Fibroblast of peridontal ligament (primary cell): ENCODE data around the gene FYCO1.

Experiments
- DNase-seq: peaks from one replicate; pipeline ENCODE4 v3.0.0-alpha.2; 2010; ENCODE audit errors: extremely low read depth

FYCO1 gene

GRCh38 chr3:45943207-45943846 is 52.3 kb downstream of the FYCO1 start, which contains the start of gene CXCR6:
TSS of gene CXCR6 (plus strand) at chr3:45943464. CDS start at chr3:45946482, 3,018 bp downstream.
- no peak for DNase-seq

GRCh38 chr3:45942051-45942825 is 53.4 kb downstream of the FYCO1 start:
- no peak for DNase-seq

- no peak for DNase-seq
These were observed 54.8 kb downstream of the FYCO1 start for GRCh38 chr3:45940781-45941365.

GRCh38 chr3:45940004-45940780 is 55.4 kb downstream of the FYCO1 start:
- DNase-seq: no peak

GRCh38 chr3:45939341-45939771 is 56.3 kb downstream of the FYCO1 start:
- no peak for DNase-seq

GRCh38 chr3:45938864-45939263 is 56.8 kb downstream of the FYCO1 start:
- peak; percentile 96 for DNase-seq

- DNase-seq: no peak
These were observed 57.6 kb downstream of the FYCO1 start for GRCh38 chr3:45938043-45938435.

- DNase-seq: no peak
These were observed 58.2 kb downstream of the FYCO1 start for GRCh38 chr3:45937206-45938042.

GRCh38 chr3:45936261-45936660 is 59.4 kb downstream of the FYCO1 start:
- no peak for DNase-seq

GRCh38 chr3:45933591-45933990 is 62.0 kb downstream of the FYCO1 start:
- no peak for DNase-seq

- no peak for DNase-seq
These were observed 63.5 kb downstream of the FYCO1 start for GRCh38 chr3:45932112-45932511.

- no peak for DNase-seq
These were observed 64.1 kb downstream of the FYCO1 start for GRCh38 chr3:45931496-45931895.

- DNase-seq: peak; percentile 22
These were observed 66.5 kb downstream of the FYCO1 start for GRCh38 chr3:45929042-45929679.

GRCh38 chr3:45927881-45928280 is 67.7 kb downstream of the FYCO1 start:
- DNase-seq: peak; percentile 84

GRCh38 chr3:45923755-45924154 is 71.9 kb downstream of the FYCO1 start:
- peak; percentile 39 for DNase-seq

GRCh38 chr3:45922950-45923590 is 72.6 kb downstream of the FYCO1 start:
- DNase-seq: no peak

- no peak for DNase-seq
These were observed 73.6 kb downstream of the FYCO1 start for GRCh38 chr3:45922039-45922326.

- no peak for DNase-seq
These were observed 74.2 kb downstream of the FYCO1 start for GRCh38 chr3:45921158-45922038.

- no peak for DNase-seq
These were observed 78.3 kb downstream of the FYCO1 start for GRCh38 chr3:45917146-45917898.
